ENCODE results near the gene ABLIM3. TPM values are rescaled to one million over a fixed set of nuclear protein-coding genes. Genes with fewer than 3 reads are reported as not detected.

The ABLIM3 gene
- total and polyA plus RNA-seq, 12 donors, result 1.6 to 27.6 (median 12.9) TPM

GRCh38 chr5:149301744-149302380, 160.6 kb downstream of the ABLIM3 start:
- 78 to 85% (median 81%) methylated on average over 6 to 8 of the region's 8 CpGs for WGBS, 4 donors
- Histone ChIP-seq H3K27me3 (no peaks in the 10 kb centered on the region), H3K9me3 (replicated peaks in 1 of 3) (no peaks in the 10 kb centered on the region), H3K36me3 (replicated peaks in 1 of 2) (no peaks in the 10 kb centered on the region), H3K4me3 (no peak overlapping the region), H3K4me1 (replicated peaks in 1 of 2) (no peaks in the 10 kb centered on the region), H3K27ac (no peak overlapping the region)
- TF ChIP-seq, protein P1, sequence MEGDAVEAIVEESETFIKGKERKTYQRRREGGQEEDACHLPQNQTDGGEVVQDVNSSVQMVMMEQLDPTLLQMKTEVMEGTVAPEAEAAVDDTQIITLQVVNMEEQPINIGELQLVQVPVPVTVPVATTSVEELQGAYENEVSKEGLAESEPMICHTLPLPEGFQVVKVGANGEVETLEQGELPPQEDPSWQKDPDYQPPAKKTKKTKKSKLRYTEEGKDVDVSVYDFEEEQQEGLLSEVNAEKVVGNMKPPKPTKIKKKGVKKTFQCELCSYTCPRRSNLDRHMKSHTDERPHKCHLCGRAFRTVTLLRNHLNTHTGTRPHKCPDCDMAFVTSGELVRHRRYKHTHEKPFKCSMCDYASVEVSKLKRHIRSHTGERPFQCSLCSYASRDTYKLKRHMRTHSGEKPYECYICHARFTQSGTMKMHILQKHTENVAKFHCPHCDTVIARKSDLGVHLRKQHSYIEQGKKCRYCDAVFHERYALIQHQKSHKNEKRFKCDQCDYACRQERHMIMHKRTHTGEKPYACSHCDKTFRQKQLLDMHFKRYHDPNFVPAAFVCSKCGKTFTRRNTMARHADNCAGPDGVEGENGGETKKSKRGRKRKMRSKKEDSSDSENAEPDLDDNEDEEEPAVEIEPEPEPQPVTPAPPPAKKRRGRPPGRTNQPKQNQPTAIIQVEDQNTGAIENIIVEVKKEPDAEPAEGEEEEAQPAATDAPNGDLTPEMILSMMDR (IDR thresholded peaks at IDR 0.05), result no peak
- TF ChIP-seq POLR2A (IDR thresholded peaks at IDR 0.05), result no peak
- intact Hi-C loops (cut with DNase I), result no loop called here
- DNase-seq, result no peak

- no peaks in the 10 kb centered on the region for H3K4me1 ChIP-seq (replicated peaks in 1 of 2)
- H3K27me3 ChIP-seq, result no peaks in the 10 kb centered on the region
- H3K36me3 ChIP-seq (replicated peaks in 1 of 2), result no peaks in the 10 kb centered on the region
- H3K9me3 ChIP-seq (replicated peaks in 1 of 3), result no peaks in the 10 kb centered on the region
- intact Hi-C loops (cut with DNase I), result no loop called here
- DNase-seq, result no peak
- 78 to 89% (median 85%) methylated on average over 4 to 5 of the region's 5 CpGs for WGBS, 4 donors
- no peak overlapping the region for H3K27ac ChIP-seq
- TF ChIP-seq POLR2A (IDR thresholded peaks at IDR 0.05), result no peak
- TF ChIP-seq, protein P1 (IDR thresholded peaks at IDR 0.05), result no peak
- H3K4me3 ChIP-seq, result no peak overlapping the region
Measured at GRCh38 chr5:149302641-149303040, 161.3 kb downstream of the ABLIM3 start.

- WGBS, 4 donors, result 74 to 76% (median 75%) methylated on average over 4 of the region's 4 CpGs
- TF ChIP-seq, protein P1 (IDR thresholded peaks at IDR 0.05), result no peak
- no peak for TF ChIP-seq POLR2A (IDR thresholded peaks at IDR 0.05)
- no peaks in the 10 kb centered on the region for H3K27me3 ChIP-seq
- no peak overlapping the region for H3K27ac ChIP-seq
- H3K9me3 ChIP-seq (replicated peaks in 1 of 3), result no peaks in the 10 kb centered on the region
- intact Hi-C loops (cut with DNase I), result no loop called here
- H3K36me3 ChIP-seq (replicated peaks in 1 of 2), result no peaks in the 10 kb centered on the region
- H3K4me3 ChIP-seq, result no peak overlapping the region
- no peaks in the 10 kb centered on the region for H3K4me1 ChIP-seq (replicated peaks in 1 of 2)
- DNase-seq, result no peak
Measured at GRCh38 chr5:149303210-149303609, 161.9 kb downstream of the ABLIM3 start.

DNA sequence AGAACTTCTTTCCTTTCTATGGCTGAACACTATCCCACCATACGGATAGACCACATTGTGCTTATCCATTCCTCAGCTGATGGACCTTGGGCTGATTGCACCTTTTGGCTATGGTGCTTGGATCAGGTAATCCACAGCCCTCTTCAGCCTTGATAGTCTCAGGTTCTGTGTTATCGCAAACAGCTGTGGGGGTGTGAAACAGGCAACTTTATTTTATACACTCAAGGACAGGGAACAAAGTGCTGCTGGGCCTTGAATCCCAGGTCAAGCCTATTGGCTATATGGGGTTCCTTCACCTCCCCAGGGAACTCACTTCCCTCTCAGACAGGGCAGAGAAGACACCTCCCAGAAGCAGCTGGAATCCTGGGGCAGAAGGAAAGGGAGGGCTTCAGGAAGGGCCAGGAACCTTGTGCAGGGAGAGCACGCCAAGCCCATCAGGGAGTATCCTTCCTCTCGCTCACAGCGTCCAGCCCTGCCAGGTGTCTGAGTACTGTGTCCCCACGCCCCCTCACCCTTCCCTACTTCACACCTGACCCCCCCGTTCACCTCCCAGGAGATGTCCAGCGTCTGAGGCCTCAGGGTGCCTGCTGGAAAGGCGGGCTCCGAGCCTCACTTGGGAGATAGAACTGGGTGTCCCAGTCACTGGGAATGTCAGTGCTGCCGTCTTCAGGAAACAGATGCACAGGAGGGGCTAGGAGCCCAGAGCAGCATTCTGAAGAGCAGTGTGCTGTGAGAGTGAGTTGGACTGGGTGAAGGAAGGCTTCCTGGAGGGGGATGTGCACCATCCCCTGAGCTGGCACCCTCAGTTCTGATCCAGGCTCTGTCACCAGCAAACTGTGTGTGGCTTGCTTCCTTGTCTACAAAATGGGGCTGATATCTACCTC, 163.1 kb downstream of the ABLIM3 start:
- peak overlapping the region in 2 of 5 donors; percentile 26 to 48 for H3K27ac ChIP-seq
- no peaks in the 10 kb centered on the region for H3K4me1 ChIP-seq (replicated peaks in 1 of 2)
- TF ChIP-seq, protein P1 (IDR thresholded peaks at IDR 0.05), result no peak
- no peak for TF ChIP-seq POLR2A (IDR thresholded peaks at IDR 0.05)
- peak in 1 of 7 donors; percentile 32 for DNase-seq
- H3K27me3 ChIP-seq, result no peaks in the 10 kb centered on the region
- no peak overlapping the region for H3K4me3 ChIP-seq
- WGBS, 4 donors, result 69 to 89% (median 75%) methylated on average over 3 to 11 of the region's 11 CpGs
- H3K36me3 ChIP-seq (replicated peaks in 1 of 2), result no peaks in the 10 kb centered on the region
- H3K9me3 ChIP-seq (replicated peaks in 1 of 3), result no peaks in the 10 kb centered on the region
- intact Hi-C loops (cut with DNase I), result no loop called here

Data from adrenal gland (tissue), 12 donors.